Nephron (organoid): ENCODE measurements around the gene ZHX3.

Experiments
- H3K27ac Mint-ChIP-seq, 3 experiments: 2 replicates each; pipeline ENCODE4 v1.8.0; 2020; ENCODE audit warnings: mixed read lengths in 3 of 3, mild to moderate bottlenecking in 2 of 3, moderate library complexity in 1 of 3
- H3K27me3 Mint-ChIP-seq: 2 replicates; pipeline ENCODE4 v1.8.0; 2021; ENCODE audit warnings: low read depth, mild to moderate bottlenecking, moderate library complexity, mixed read lengths
- H3K36me3 Mint-ChIP-seq: 2 replicates; pipeline ENCODE4 v1.8.0; 2020; ENCODE audit warnings: low read depth, mixed read lengths
- H3K4me1 Mint-ChIP-seq: 2 replicates; pipeline ENCODE4 v1.8.0; 2020; ENCODE audit warnings: mixed read lengths
- H3K4me3 Mint-ChIP-seq, 3 experiments: 2 replicates each; pipeline ENCODE4 v1.8.0; 2020; ENCODE audit warnings: mild to moderate bottlenecking in 3 of 3, mixed read lengths in 3 of 3, moderate library complexity in 2 of 3
- H3K9me3 Mint-ChIP-seq: 2 replicates; pipeline ENCODE4 v1.8.0; 2020; ENCODE audit warnings: mixed read lengths
- CTCF ChIP-seq, 3 experiments: fragments of 200-600 bp; sonication (generic); IDR thresholded peaks; one replicate each; pipeline ENCODE4 v1.5.0; 2021; ENCODE audit warnings: antibody characterized with exemption in 3 of 3; ENCODE audit not compliant: unreplicated experiment in 3 of 3

The ZHX3 gene

GRCh38 chr20:41272339-41272738 lies 45.2 kb downstream of the ZHX3 start:
- H3K4me1 Mint-ChIP-seq: peaks cover 24% of the 10 kb centered on the region
- H3K27me3 Mint-ChIP-seq: no peaks in the 10 kb centered on the region
- H3K4me3 Mint-ChIP-seq: no peak overlapping the region
- peaks cover 3% of the 10 kb centered on the region for H3K36me3 Mint-ChIP-seq
- TF ChIP-seq CTCF (IDR thresholded peaks at IDR 0.05; ENCODE audit: unreplicated experiment in 3 of 3): no peak
- H3K9me3 Mint-ChIP-seq: no peaks in the 10 kb centered on the region
- H3K27ac Mint-ChIP-seq: no peak overlapping the region

GRCh38 chr20:41268917-41269652 lies 48.4 kb downstream of the ZHX3 start:
- H3K36me3 Mint-ChIP-seq: peaks cover 13% of the 10 kb centered on the region
- TF ChIP-seq CTCF (IDR thresholded peaks at IDR 0.05; ENCODE audit: unreplicated experiment in 3 of 3): no peak
- no peaks in the 10 kb centered on the region for H3K9me3 Mint-ChIP-seq
- H3K4me1 Mint-ChIP-seq: peaks cover 9% of the 10 kb centered on the region
- H3K27me3 Mint-ChIP-seq: no peaks in the 10 kb centered on the region
- no peak overlapping the region for H3K4me3 Mint-ChIP-seq
- H3K27ac Mint-ChIP-seq: no peak overlapping the region

- Mint-ChIP-seq H3K4me3 (no peak overlapping the region), H3K27me3 (no peaks in the 10 kb centered on the region), H3K36me3 (peaks cover 13% of the 10 kb centered on the region), H3K4me1 (peaks cover 7% of the 10 kb centered on the region), H3K27ac (no peak overlapping the region), H3K9me3 (no peaks in the 10 kb centered on the region)
- TF ChIP-seq CTCF (IDR thresholded peaks at IDR 0.05; ENCODE audit: unreplicated experiment in 3 of 3): no peak
Measured at GRCh38 chr20:41268402-41268801, 49.1 kb downstream of the ZHX3 start.

- peaks cover 13% of the 10 kb centered on the region for H3K36me3 Mint-ChIP-seq
Measured at GRCh38 chr20:41265938-41266337, 51.6 kb downstream of the ZHX3 start.

GRCh38 chr20:41264819-41265218 lies 52.7 kb downstream of the ZHX3 start:
- H3K9me3 Mint-ChIP-seq: no peaks in the 10 kb centered on the region
- peaks cover 13% of the 10 kb centered on the region for H3K36me3 Mint-ChIP-seq
- TF ChIP-seq CTCF (IDR thresholded peaks at IDR 0.05; ENCODE audit: unreplicated experiment in 3 of 3): no peak
- H3K4me1 Mint-ChIP-seq: peaks cover 7% of the 10 kb centered on the region
- H3K4me3 Mint-ChIP-seq: no peak overlapping the region
- no peak overlapping the region for H3K27ac Mint-ChIP-seq
- no peaks in the 10 kb centered on the region for H3K27me3 Mint-ChIP-seq

More at GRCh38 chr20:41265938-41266337, 51.6 kb downstream of the ZHX3 start:
- Mint-ChIP-seq H3K9me3 (no peaks in the 10 kb centered on the region), H3K27ac (no peak overlapping the region), H3K4me1 (peaks cover 7% of the 10 kb centered on the region), H3K27me3 (no peaks in the 10 kb centered on the region), H3K4me3 (no peak overlapping the region)
- TF ChIP-seq CTCF (IDR thresholded peaks at IDR 0.05; ENCODE audit: unreplicated experiment in 3 of 3): no peak
